ENCODE measurements around the gene TTLL9.
A peak's percentile ranks its signal among the peaks of the same experiment; 100 is the strongest.

TTLL9 gene

GRCh38 chr20:31945319-31945718 is 74.9 kb downstream of the TTLL9 start:
- Histone ChIP-seq H3K4me1 (ENCODE audit: control insufficient read depth, insufficient read depth, low read length) (peaks cover 9% of the 10 kb centered on the region), H3K9ac (ENCODE audit: low read length) (no peak overlapping the region), H3K36me3 (ENCODE audit: control insufficient read depth, insufficient read depth, low read length, severe bottlenecking) (peaks cover 48% of the 10 kb centered on the region), H3K4me3 (ENCODE audit: low read length) (no peak overlapping the region), H3K27me3 (replicated peaks; ENCODE audit: control insufficient read depth, insufficient read depth, low read length) (no peaks in the 10 kb centered on the region), H3K9me3 (ENCODE audit: control insufficient read depth, low read length) (no peaks in the 10 kb centered on the region)
- DNase-seq (ENCODE audit: low read depth), result no peak

- Histone ChIP-seq H3K36me3 (ENCODE audit: control insufficient read depth, insufficient read depth, low read length, severe bottlenecking) (peaks cover 48% of the 10 kb centered on the region), H3K4me1 (ENCODE audit: control insufficient read depth, insufficient read depth, low read length) (peaks cover 14% of the 10 kb centered on the region), H3K4me3 (ENCODE audit: low read length) (no peak overlapping the region), H3K9me3 (ENCODE audit: control insufficient read depth, low read length) (no peaks in the 10 kb centered on the region), H3K27me3 (replicated peaks; ENCODE audit: control insufficient read depth, insufficient read depth, low read length) (no peaks in the 10 kb centered on the region), H3K9ac (ENCODE audit: low read length) (no peak overlapping the region)
- DNase-seq (ENCODE audit: low read depth), result no peak
Observed at GRCh38 chr20:31945785-31946184, 75.4 kb downstream of the TTLL9 start.

GRCh38 chr20:31948008-31948407 is 77.6 kb downstream of the TTLL9 start:
- Histone ChIP-seq H3K36me3 (ENCODE audit: control insufficient read depth, insufficient read depth, low read length, severe bottlenecking) (peaks cover 48% of the 10 kb centered on the region), H3K9me3 (ENCODE audit: control insufficient read depth, low read length) (no peaks in the 10 kb centered on the region), H3K9ac (ENCODE audit: low read length) (no peak overlapping the region), H3K4me1 (ENCODE audit: control insufficient read depth, insufficient read depth, low read length) (peaks cover 18% of the 10 kb centered on the region), H3K4me3 (ENCODE audit: low read length) (no peak overlapping the region), H3K27me3 (replicated peaks; ENCODE audit: control insufficient read depth, insufficient read depth, low read length) (no peaks in the 10 kb centered on the region)
- DNase-seq (ENCODE audit: low read depth), result no peak

GRCh38 chr20:31949877-31950646 is 79.6 kb downstream of the TTLL9 start:
- peaks cover 11% of the 10 kb centered on the region for H3K27me3 ChIP-seq (replicated peaks; ENCODE audit: control insufficient read depth, insufficient read depth, low read length)
- DNase-seq (ENCODE audit: low read depth), result no peak
- H3K9me3 ChIP-seq (ENCODE audit: control insufficient read depth, low read length), result no peaks in the 10 kb centered on the region
- H3K9ac ChIP-seq (ENCODE audit: low read length), result peak overlapping the region; percentile 97
- no peak overlapping the region for H3K4me3 ChIP-seq (ENCODE audit: low read length)
- H3K4me1 ChIP-seq (ENCODE audit: control insufficient read depth, insufficient read depth, low read length), result peaks cover 14% of the 10 kb centered on the region
- H3K36me3 ChIP-seq (ENCODE audit: control insufficient read depth, insufficient read depth, low read length, severe bottlenecking), result peaks cover 40% of the 10 kb centered on the region

- H3K4me1 ChIP-seq (ENCODE audit: control insufficient read depth, insufficient read depth, low read length), result peaks cover 11% of the 10 kb centered on the region
- H3K4me3 ChIP-seq (ENCODE audit: low read length), result peak overlapping the region; percentile 94
- H3K9me3 ChIP-seq (ENCODE audit: control insufficient read depth, low read length), result no peaks in the 10 kb centered on the region
- no peak for DNase-seq (ENCODE audit: low read depth)
- peaks cover 21% of the 10 kb centered on the region for H3K27me3 ChIP-seq (replicated peaks; ENCODE audit: control insufficient read depth, insufficient read depth, low read length)
- peak overlapping the region; percentile 97 for H3K9ac ChIP-seq (ENCODE audit: low read length)
- H3K36me3 ChIP-seq (ENCODE audit: control insufficient read depth, insufficient read depth, low read length, severe bottlenecking), result peaks cover 29% of the 10 kb centered on the region
Observed at GRCh38 chr20:31951203-31951529, 80.7 kb downstream of the TTLL9 start.

GRCh38 chr20:31951530-31952453 is 81.4 kb downstream of the TTLL9 start, which contains the start of gene PDRG1:
TSS of gene PDRG1 (minus strand) at chr20:31952046. CDS start at chr20:31951961, 85 bp downstream.
- peak; percentile 99 for DNase-seq (ENCODE audit: low read depth)
- Histone ChIP-seq H3K4me1 (ENCODE audit: control insufficient read depth, insufficient read depth, low read length) (peaks cover 10% of the 10 kb centered on the region), H3K27me3 (replicated peaks; ENCODE audit: control insufficient read depth, insufficient read depth, low read length) (peaks cover 28% of the 10 kb centered on the region), H3K9me3 (ENCODE audit: control insufficient read depth, low read length) (no peaks in the 10 kb centered on the region), H3K36me3 (ENCODE audit: control insufficient read depth, insufficient read depth, low read length, severe bottlenecking) (peaks cover 23% of the 10 kb centered on the region), H3K4me3 (ENCODE audit: low read length) (peak within 1 kb of the TSS; percentile 94), H3K9ac (ENCODE audit: low read length) (peak within 1 kb of the TSS; percentile 97)

GRCh38 chr20:31953556-31954148 is 83.2 kb downstream of the TTLL9 start:
- Histone ChIP-seq H3K4me1 (ENCODE audit: control insufficient read depth, insufficient read depth, low read length) (peaks cover 10% of the 10 kb centered on the region), H3K4me3 (ENCODE audit: low read length) (no peak overlapping the region), H3K27me3 (replicated peaks; ENCODE audit: control insufficient read depth, insufficient read depth, low read length) (peaks cover 36% of the 10 kb centered on the region), H3K9ac (ENCODE audit: low read length) (no peak overlapping the region), H3K9me3 (ENCODE audit: control insufficient read depth, low read length) (no peaks in the 10 kb centered on the region), H3K36me3 (ENCODE audit: control insufficient read depth, insufficient read depth, low read length, severe bottlenecking) (peaks cover 4% of the 10 kb centered on the region)
- no peak for DNase-seq (ENCODE audit: low read depth)

- peaks cover 43% of the 10 kb centered on the region for H3K27me3 ChIP-seq (replicated peaks; ENCODE audit: control insufficient read depth, insufficient read depth, low read length)
- no peak overlapping the region for H3K4me3 ChIP-seq (ENCODE audit: low read length)
- H3K9me3 ChIP-seq (ENCODE audit: control insufficient read depth, low read length), result no peaks in the 10 kb centered on the region
- no peak for DNase-seq (ENCODE audit: low read depth)
- peaks cover 10% of the 10 kb centered on the region for H3K4me1 ChIP-seq (ENCODE audit: control insufficient read depth, insufficient read depth, low read length)
- H3K36me3 ChIP-seq (ENCODE audit: control insufficient read depth, insufficient read depth, low read length, severe bottlenecking), result no peaks in the 10 kb centered on the region
- H3K9ac ChIP-seq (ENCODE audit: low read length), result no peak overlapping the region
Observed at GRCh38 chr20:31954500-31954899, 84.1 kb downstream of the TTLL9 start.

- H3K9me3 ChIP-seq (ENCODE audit: control insufficient read depth, low read length), result no peaks in the 10 kb centered on the region
- no peaks in the 10 kb centered on the region for H3K36me3 ChIP-seq (ENCODE audit: control insufficient read depth, insufficient read depth, low read length, severe bottlenecking)
- H3K9ac ChIP-seq (ENCODE audit: low read length), result no peak overlapping the region
- peaks cover 59% of the 10 kb centered on the region for H3K27me3 ChIP-seq (replicated peaks; ENCODE audit: control insufficient read depth, insufficient read depth, low read length)
- no peak overlapping the region for H3K4me3 ChIP-seq (ENCODE audit: low read length)
- no peaks in the 10 kb centered on the region for H3K4me1 ChIP-seq (ENCODE audit: control insufficient read depth, insufficient read depth, low read length)
- no peak for DNase-seq (ENCODE audit: low read depth)
Observed at GRCh38 chr20:31956556-31957526, 86.4 kb downstream of the TTLL9 start.

GRCh38 chr20:31962761-31963160 is 92.3 kb downstream of the TTLL9 start:
- H3K4me1 ChIP-seq (ENCODE audit: control insufficient read depth, insufficient read depth, low read length), result no peaks in the 10 kb centered on the region
- H3K9ac ChIP-seq (ENCODE audit: low read length), result no peak overlapping the region
- no peak for DNase-seq (ENCODE audit: low read depth)
- H3K36me3 ChIP-seq (ENCODE audit: control insufficient read depth, insufficient read depth, low read length, severe bottlenecking), result no peaks in the 10 kb centered on the region
- H3K4me3 ChIP-seq (ENCODE audit: low read length), result no peak overlapping the region
- H3K9me3 ChIP-seq (ENCODE audit: control insufficient read depth, low read length), result no peaks in the 10 kb centered on the region
- peaks cover 68% of the 10 kb centered on the region for H3K27me3 ChIP-seq (replicated peaks; ENCODE audit: control insufficient read depth, insufficient read depth, low read length)
